ENCODE data around the gene CRIP2.

The CRIP2 gene

DNA sequence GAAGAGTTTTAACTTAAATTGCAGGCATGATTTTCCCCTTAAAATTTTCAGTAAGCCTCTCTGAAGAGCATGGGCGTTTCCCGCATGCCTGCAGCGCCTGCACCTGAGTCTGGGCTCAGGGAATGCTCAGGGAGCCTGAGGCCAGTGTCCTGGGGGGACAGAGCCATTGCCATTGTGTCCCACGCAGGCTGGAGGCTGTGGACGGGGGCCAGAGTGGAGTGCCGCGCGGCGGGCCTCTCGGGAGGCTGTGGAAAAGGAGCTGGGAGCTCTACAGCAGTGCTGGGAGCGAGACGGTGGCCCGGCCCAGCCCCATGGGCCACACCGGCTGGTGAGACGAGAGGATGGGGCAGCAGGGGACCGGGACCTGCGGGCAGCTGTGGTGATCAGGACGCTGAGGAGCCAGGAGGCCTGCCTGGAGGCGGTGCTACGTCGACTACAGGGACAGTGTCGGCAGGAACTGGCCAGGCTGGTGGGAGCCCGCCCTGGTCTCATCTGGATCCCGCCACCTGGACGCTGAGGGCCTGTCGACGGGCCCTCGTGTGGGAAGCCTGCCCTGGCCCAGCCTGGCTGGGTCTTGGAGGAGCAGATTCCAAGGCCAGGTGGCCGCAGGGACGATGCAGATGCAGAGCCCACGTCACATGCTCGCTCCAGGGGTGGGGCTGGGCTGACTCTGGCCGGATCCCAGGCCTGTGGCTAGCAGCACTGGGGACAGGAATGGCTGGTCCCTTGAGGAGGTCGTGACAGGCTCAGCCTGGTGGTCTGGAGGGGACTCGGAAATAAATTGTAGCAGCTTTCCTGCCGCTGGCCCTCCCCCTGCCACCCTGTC is 24.0 kb downstream of the CRIP2 start:
- DNase-seq (ENCODE audit: low read depth): no peak

DNA sequence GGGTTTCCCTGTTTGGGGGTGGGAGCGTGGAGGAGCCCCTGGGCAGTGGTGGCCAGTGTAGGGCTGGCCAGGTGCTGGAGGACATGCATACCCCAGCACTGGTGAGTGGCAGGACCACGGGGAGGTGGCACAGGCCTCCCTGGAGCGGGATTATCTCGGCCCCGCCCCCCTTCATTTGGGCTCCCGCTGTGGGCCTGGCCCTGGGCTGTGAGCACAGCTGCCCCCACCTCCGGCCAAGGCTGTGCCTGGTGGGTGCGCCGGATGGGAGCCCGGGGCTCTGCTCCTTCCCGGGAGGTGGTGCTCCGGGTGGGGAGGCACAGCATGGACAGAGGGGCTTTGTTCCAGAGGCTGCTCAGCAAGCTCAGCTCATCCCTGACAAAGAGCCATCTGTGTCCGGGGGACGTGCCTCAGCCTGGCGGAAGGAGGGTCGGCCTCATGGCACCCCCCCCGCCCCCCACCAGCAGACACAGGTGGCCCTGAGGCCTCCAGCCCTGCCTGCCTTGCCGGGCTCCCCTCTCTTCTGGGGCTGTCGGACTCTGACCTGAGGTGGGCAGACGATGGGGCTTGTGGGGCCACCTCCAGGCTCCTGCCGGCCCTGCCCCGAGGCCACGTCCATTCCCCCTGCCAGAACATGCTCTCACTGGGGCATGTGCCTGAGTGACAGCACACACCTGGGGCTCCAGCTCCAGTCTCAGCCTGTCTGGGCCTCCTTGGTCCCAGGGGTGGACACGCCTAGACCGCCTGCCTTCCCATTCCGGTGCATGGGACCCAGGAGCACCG is 24.8 kb downstream of the CRIP2 start:
- no peak for DNase-seq (ENCODE audit: low read depth)

DNA sequence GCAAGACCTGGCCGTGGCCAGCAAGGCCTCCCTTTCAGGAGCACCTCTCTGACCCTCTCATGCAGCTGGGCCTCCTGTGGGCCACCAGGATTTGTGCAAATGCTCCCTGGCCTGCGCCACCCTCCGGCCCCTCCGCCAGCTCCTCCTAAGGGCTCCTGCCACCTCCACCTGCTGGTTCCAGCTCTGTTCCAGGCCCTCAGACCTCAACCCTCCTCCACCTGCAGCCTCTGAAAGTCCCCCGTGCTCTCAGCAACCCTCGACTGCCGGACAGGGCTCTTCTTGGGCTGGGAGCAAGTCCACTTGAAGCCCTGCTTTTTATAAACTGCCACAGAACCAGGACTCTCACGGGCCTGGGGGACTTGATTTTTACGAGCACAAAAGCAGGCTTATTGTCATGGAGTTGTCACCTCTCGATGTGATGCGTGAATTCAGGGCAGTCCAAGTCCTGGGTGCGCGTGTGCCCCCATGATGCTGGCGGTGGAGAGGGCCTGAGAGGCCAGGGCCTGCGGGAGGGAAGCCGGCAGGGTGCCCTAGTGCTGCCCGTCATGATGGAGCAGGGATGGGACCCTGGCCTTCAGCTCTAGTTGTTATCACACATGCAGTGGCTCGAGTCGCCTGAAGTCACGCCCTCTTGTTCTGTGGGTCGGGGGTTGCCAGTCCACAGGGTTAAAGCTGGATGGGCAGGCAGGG is 25.6 kb downstream of the CRIP2 start:
- no peak for DNase-seq (ENCODE audit: low read depth)

DNA sequence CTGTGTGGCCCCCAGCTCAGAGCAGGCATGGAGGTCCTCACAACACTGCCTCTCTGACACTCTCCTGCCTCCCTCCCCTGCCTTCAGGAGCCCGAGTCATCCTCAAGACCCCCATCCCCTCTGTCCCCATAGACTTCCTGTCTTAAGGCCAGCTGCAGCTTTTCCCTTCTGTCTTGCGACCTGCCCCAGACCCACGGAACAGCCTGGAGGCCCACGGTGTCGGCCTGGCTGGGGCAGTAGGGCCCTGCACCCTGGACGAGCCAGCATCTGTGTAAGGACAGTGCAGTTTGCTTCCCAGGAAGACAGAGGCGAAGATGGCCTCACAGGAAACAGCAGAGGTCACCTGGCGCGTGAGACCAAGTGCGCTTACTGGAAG is 26.1 kb downstream of the CRIP2 start:
- no peak for DNase-seq (ENCODE audit: low read depth)

DNA sequence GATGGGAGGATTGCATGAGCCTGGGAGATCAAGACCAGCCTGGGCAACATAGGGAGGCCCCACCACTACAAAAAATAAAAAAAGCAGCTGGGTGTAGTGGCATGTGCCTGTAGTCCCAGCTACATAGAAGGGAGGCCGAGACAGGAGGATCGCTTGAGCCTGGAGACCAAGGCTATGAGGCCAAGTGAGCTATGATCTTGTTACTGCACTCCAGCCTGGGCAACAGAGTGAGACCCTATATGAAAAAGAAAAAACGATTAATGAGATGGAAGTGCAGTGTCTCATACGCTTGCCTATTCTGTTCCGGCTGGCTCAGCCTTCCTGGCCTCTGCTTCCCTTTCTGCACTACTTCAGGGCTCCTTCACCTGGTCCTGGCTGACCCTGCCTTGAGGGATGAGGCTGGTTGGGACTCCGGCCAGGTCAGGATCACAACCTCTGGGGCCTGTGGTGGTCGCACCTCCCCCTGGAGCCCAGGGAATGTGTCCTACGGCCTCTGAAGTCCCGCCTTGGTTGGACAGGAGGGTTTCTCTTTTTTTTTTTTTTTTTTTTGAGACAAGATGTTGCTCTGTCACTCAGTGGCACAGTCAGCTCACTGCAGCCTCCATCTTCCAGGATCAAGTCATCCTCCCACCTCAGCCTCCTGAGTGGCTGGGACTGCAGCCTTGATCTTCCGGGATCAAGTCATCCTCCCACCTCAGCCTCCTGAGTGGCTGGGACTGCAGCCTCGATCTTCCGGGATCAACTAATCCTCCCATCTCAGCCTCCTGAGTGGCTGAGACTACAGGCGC is 27.1 kb downstream of the CRIP2 start:
- no peak for DNase-seq (ENCODE audit: low read depth)

DNA sequence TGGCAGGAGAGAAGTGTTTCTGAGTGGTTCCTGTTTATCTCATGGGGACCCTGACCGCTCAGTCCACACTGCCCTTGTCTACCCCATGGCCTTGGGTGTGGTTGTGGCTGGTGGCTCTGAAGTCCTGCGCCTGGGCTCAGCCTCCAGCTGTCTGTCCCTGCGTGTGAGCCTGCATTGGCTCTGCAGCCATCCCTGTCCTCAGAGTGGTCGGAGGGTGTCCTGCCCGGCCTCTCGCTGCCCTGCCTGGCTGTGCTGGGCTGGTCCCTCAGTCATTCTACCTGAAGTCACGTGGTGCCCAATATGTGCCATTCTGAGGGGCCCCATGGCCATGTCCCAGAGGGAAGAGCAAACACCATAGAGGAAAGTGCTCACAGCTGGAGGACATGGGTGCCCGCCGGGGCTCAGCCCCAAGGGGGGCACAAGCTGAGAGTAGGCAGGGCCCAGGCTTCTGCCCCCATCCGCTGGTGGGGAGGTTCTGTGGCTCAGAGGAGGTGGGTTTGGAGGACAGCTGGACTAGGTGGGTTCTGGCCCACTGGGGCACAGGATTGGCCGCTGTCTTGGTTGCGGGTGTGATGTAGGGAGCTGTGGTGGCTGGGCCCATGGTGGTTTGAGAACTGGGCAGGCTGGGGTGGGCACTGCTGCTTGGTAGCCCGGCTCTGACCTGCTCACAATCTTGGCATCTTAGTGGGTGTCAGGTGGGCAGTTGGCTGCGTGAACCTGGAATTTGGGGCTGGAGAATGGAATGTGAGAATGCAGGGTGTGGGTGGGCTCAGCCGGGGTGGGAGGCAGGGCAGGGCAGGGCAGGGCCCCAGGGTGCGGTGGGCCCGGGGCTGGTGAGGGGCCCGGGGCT is 28.1 kb downstream of the CRIP2 start:
- no peak for DNase-seq (ENCODE audit: low read depth)

DNA sequence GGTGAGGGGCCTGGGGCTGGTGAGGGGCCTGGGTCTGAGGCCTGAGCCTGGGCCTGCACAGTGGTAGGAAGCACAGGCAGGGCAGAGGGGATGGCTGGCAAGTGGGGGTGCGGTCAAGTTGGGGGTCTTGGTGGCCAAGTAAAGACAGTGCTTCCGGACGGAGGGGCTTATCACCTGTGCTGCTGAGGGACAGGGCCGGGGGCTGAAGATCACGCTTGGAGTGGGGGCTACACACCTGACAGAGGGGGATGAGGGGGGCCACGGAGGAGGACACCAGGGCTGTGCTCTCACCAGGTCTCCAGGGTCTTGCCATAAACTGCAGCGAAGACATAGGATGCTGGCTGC is 28.6 kb downstream of the CRIP2 start:
- DNase-seq (ENCODE audit: low read depth): no peak

DNA sequence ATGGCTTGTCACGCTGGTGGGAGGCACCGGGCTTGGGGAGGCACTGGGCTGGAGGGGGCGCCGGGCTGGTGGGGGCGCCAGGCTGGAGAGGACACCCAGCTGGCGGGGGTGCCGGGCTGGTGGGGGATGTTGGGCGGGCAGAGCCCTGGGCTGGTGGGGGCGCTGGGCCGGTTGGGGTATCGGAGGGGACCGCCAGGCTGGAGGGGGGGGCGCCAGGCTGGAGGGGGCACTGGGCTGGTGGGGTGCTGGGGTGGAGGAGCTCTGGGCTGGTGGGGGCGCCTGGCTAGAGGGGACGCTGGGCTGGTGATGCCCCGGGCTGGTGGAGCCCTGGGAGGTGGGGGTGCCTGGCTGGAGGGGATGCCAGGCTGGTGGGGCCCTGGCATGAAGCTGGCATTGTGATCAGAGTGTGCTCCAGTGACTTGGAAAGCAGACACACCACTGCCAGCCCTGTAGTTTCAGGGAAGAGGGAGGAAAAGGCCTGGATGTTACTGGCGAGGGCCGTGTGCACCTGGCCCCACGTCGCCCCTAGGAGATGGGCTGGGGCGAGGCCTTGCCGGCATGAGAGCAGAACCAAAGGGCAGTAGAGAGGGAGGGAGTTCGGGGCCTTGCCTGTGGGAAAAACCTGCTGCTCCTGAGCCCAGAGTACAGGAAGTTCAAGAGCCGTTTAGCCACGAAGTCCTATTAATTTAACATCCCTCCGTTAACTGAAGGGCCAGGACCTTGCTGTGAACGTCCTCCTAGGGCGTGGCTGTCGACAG is 29.5 kb downstream of the CRIP2 start:
- no peak for DNase-seq (ENCODE audit: low read depth)

DNA sequence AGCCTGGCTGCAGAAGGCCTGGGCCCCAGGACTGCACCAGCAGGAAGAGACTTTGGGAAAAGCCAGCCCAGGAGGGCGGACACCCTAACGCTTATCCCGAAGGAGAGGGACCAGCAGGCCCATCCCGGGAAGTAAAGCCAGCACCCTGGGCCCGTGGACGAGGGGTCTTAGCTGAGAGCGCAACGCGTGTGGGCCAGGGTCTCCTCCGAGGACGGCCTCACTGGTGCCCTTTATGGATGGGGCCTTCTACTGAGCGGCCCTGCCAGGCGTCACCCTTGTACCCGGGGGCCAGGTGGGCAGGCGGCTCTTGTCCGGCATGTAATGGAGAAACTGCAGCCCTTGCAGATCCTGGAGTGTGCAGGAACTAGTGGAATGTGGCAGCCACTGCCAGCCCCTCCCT is 30.5 kb downstream of the CRIP2 start:
- DNase-seq (ENCODE audit: low read depth): no peak

DNA sequence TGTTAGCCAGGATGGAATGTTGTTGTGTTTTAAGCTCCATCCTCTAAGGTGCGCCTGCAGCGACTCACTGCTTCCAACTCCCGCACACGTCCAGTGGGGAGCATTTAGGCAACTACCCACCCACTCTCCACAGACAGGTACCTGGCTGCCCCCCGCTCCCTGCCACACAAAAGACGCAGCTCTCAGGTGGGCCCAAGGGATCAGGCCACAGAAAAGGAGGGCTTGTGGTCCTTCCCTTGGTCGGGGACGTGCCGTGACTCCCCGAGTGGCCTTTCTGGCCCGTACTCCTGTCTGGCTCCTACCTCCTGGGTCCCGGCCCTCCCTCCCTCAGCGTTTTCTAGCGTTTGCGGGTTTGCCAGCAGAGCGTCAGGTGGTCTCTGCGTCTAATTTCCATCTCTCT is 32.6 kb downstream of the CRIP2 start:
- DNase-seq (ENCODE audit: low read depth): no peak

DNA sequence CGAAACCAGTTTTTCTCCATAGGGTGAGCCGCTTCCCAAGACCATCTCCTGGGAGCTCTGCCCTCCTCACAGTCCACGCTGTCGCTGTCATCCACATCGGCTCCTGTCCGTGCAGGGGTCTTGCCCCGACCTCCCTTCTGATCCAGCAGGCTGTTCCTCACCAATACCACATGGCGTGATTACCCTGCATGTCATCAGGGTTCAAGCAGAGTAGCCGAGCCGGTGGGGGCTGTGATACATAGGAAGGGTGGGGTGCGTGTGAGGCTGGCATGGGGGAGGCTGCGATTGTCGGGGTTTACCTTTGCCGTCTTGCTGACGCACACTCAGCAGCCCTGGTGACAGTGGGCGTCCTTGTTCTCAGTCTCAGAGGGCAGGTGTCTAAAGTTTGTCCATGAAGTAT is 33.4 kb downstream of the CRIP2 start:
- no peak for DNase-seq (ENCODE audit: low read depth)

DNA sequence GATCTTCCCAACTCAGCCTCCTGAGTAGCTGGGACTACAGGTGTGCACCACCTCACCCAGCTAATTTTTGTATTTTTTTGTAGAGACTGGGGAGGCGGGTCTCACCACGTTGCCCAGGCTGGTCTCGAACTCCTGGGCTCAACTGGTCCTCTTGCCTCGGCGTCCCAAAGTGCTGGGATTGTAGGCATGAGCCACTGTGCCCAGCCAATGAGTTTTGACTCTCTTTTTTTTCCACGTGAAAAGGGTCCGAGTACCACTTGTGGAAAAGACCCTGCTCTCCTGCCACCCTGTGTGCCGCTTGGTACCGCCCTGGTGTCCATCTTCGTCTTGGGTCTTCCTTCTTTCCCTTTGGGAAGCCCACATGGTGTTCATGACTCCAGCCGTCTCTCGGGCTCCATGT is 34.0 kb downstream of the CRIP2 start:
- no peak for DNase-seq (ENCODE audit: low read depth)

DNA sequence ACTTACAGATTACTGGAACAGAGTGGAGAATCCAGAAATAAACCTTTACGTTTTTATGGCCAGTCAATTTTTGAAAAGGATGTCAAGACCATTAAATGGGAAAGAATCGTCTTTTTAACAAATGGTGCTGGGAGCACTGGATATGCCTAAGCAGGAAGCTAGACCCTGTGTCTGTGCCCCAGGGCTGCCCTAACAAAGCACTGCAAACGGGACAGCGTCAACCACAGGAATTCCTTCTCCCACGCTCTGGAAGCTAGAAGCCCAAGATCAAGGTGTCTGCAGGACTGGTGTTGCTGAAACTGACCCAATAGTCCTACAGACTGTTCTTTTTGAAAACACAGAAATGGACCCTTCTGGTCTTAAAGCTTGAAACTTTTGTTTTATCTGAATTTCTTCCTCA is 42.5 kb downstream of the CRIP2 start:
- DNase-seq (ENCODE audit: low read depth): no peak

DNA sequence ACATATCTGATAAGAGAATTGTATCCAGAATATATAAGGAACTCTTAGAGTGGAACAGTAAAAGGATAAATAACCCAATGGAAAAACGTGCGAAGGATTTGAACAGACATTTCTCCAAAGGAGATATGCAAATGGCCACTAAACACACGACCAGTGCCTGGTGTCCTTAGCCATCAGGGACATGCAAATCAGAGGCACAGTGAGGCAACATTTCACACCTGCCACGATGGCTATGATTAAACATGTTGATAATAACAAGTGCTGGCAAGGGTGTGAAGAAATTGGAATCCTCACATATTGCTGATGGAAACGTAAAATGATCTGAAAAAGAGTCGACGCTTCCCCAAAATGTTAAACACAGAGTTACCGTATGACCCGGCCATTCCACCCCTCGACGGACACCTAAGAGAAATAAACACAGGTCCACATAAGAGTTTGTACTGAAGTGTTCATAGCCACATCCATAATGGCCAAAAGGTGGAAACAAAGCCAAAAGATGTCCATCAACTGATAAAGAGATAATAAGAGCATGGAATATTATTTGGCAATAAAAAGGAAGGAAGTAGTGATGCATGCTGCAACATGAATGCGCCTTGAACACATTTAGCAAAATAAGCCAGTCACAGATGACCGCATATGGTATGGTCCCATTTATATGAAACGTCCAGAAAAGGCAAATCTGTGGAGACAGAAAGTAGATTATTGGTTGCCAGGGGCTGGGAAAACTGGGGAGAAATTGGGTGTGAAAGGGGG is 45.5 kb downstream of the CRIP2 start:
- DNase-seq (ENCODE audit: low read depth): no peak

DNA sequence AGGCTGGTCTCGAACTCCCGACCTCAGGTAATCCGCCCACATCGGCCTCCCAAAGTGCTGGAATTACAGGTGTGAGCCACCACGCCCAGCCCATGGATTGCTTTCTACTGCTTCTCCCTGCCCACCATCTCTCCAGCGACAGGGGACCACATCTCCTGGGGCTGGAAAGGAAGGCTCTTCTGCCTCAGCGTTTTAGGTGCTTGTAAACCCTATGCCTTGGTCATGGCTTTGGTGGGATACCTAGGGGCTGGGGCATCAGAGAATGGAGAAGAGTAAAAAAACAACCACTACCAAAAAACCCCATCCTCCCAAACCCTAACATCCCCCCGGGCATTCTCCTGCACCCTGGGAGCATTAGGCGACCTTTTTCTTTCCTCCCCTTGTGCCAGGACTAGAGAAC is 50.7 kb downstream of the CRIP2 start:
- no peak for DNase-seq (ENCODE audit: low read depth)

DNA sequence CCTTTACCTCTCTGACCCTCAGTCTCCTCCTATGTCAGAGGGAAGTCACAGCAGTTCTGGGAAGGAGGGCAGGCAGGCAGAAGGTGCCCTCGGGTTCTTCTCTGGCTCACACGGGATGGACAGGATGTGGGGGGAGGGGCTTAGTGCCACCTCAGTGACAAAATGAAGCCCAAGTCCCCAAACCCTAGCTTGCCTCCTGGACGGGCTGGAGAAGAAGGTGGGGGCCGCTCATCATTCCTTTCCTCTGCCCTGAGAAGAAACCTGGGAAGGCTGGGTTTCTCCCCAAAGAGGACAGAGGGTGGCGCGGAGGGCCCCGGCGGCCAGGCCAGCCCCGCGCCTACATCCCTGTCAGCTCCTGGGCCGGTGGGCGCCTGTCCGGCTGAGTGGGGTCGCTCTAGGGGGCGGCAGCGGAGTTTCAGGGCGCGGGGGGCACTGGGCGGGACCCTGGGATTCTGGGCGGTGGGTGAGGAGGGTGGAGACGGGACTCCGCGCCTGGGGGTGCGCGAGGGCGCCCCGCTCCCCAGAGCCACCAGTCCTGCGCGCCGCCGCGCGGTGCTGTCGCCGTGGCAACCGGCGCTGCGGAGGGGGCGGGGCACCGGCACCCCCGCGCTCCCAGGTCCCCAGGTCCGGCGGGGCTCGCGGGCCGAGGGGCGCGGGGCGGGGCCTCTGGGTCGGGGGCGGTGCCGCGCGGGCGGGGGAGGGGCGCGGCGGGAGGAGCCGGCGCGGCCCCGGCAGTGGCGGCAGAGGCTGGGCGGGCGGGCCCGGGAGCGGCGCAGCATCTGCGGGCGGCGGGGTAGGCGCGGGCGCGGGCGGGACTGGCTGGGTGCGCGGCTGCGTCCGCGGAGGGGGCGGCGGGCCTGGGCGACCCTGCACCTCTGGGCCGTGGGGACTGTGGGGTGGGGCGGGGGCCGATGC is 51.5 kb downstream of the CRIP2 start, which contains the start of gene TMEM121:
TMEM121 (plus strand) TSS at position 723 of the 915 bp plus-strand sequence. CDS start 2,252 bp downstream, outside the sequence.
- DNase-seq (ENCODE audit: low read depth): no peak

DNA sequence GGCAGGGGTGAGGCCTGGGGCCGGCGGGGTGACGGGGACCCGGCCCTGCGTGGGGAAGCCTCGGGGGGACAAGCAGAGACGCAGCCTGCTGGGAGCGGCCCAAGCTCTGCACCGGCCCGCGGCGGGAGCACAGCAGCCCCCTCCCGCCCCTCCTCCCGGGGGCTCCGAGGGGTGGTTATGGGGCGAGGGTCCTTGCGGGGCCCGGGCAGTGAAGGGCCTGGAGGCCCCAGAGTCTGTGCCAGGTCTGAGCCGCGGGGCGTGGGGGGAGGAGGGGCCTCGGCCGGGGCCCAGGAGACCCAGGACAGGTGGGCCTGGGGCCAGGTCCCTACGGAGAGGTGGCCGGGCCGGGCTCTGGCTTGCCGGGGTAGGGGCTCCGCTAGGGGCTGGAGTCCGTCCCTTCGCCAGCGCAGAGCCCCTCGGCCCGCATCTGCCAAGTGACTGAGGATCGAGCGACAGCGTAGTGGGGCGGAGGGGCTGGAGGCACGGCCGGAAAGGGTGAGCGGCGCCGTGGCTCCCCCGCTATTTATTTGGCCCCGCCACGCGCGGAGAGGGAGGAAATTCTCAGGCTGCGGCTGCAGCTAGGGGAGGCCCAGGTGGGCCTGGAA is 52.3 kb downstream of the CRIP2 start:
- no peak for DNase-seq (ENCODE audit: low read depth)

DNA sequence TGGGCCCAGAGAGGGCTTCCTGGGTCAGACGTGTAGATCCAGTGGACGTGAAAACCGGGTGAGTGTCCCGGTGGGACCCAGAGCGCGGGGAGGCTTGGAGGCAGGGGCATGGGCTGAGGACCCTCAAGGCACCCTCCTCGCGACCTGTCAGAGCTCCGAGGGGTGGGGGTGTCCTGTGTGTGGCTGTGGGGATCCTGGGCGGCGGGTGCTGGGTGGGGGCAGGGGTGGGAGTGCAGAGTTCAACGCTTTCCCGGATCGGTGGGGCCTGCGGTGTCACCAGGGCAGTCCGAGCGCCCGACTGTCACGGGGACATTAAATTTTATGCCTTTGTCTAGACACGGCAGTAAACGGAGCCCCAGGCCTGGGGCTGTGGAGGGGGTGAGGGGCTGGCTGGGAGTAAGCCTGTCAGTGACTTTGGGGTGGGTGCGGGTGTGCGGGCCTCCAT is 52.8 kb downstream of the CRIP2 start:
- no peak for DNase-seq (ENCODE audit: low read depth)
